Measurements from ENCODE around the gene STIMATE.

- no peak for TF ChIP-seq CTCF (IDR thresholded peaks at IDR 0.05 in 2 of 3, conservative IDR thresholded peaks at IDR 0.05 in 1 of 3; ENCODE audit: control insufficient read depth in 2 of 3, extremely low read depth in 1 of 3, insufficient read depth in 1 of 3, low read depth in 3 of 3, low read length in 3 of 3)
- no peak for TF ChIP-seq USF2 (IDR thresholded peaks at IDR 0.05; ENCODE audit: borderline replicate concordance, low read depth, low read length)
- TF ChIP-seq MLLT1 (IDR thresholded peaks at IDR 0.05) = no peak
- TF ChIP-seq BCL11A (IDR thresholded peaks at IDR 0.05; ENCODE audit: low read depth, low read length) = no peak
Measured at GRCh38 chr3:52794612-52795099, 102.7 kb downstream of the STIMATE start, which contains the start of gene ITIH3.

Data from GM12878 (cell line).